GM12878 (cell line): ENCODE measurements around the gene AUNIP. TPM values are rescaled to one million over a fixed set of nuclear protein-coding genes. Genes with fewer than 3 reads are reported as not detected.

Source experiments
- ATAC-seq: fragments of 200-7000 bp; cut with Tn5 transposase; 3 replicates; pipeline ENCODE4 v1.9.1; 2020; ENCODE audit warnings: mild to moderate bottlenecking, moderate library complexity
- BruUV-seq: library from RNA; stranded (reverse); fragments of 400-500 nt; replicated peaks from 2 replicates; lab custom pipeline; 2021; lab: Mats Ljungman, UMichigan
- CTCF ChIA-PET: fragments of 300-600 bp; sonication (Branson Sonifier 250); formaldehyde crosslinking; extraction: SDS; loops from one replicate; lab custom pipeline; 2021; ENCODE audit warnings: inconsistent platforms; lab: Yijun Ruan, JAX
- POLR2A ChIA-PET: fragments of 350-600 bp; formaldehyde crosslinking; extraction: SDS; loops from one replicate; lab custom pipeline; 2021; ENCODE audit warnings: inconsistent platforms; lab: Charles Lee
- RAD21 ChIA-PET: fragments of 300-600 bp; sonication (Branson Sonifier 250); formaldehyde crosslinking; loops from one replicate; lab custom pipeline; 2023; ENCODE audit warnings: antibody characterized with exemption; ENCODE audit not compliant: unreplicated experiment; lab: Charles Lee
- SMC1A ChIA-PET: fragments of 300-600 bp; sonication (Branson Sonifier 250); formaldehyde crosslinking; loops from one replicate; lab custom pipeline; 2023; ENCODE audit not compliant: unreplicated experiment, uncharacterized antibody; lab: Charles Lee
- DNase-seq: peaks from one replicate; pipeline ENCODE4 v3.0.0-alpha.2; 2011; ENCODE audit warnings: low read depth, low spot score
- FAIRE-seq: peaks from 3 replicates; lab custom pipeline; 2011; peaks lifted over from hg19 to GRCh38; lab: Jason Lieb, UNC
- H2AFZ ChIP-seq: 2 replicates; pipeline ENCODE4 v1.6.0; 2011; ENCODE audit warnings: low read depth, low read length, control low read depth; ENCODE audit not compliant: control insufficient read depth
- H3K27ac ChIP-seq: 2 replicates; pipeline ENCODE4 v1.5.1; 2011; ENCODE audit warnings: control low read depth; ENCODE audit not compliant: control insufficient read depth, insufficient read depth
- H3K27me3 ChIP-seq, 2 experiments: replicated peaks in 1 of 2; 2 replicates each; pipeline versions ENCODE4 v1.6.0 to v1.6.1; 2011; ENCODE audit warnings: low read length in 1 of 2; ENCODE audit not compliant: control insufficient read depth in 2 of 2, insufficient read depth in 2 of 2
- H3K36me3 ChIP-seq, 2 experiments: 2 replicates each; pipeline ENCODE4 v1.5.1; 2011; ENCODE audit warnings: low read length in 1 of 2; ENCODE audit not compliant: control insufficient read depth in 2 of 2, insufficient read depth in 2 of 2
- H3K4me1 ChIP-seq: 2 replicates; pipeline ENCODE4 v1.6.1; 2011; ENCODE audit warnings: mild to moderate bottlenecking, low read length, moderate library complexity, mixed read lengths; ENCODE audit not compliant: control insufficient read depth, insufficient read depth
- H3K4me2 ChIP-seq: 2 replicates; pipeline ENCODE4 v1.6.0; 2011; ENCODE audit warnings: control low read depth; ENCODE audit not compliant: control insufficient read depth, insufficient read depth
- H3K4me3 ChIP-seq: fragments of 200-600 bp; sonication (generic); 2 replicates; pipeline ENCODE4 v1.5.1; 2016
- H3K79me2 ChIP-seq: 2 replicates; pipeline ENCODE4 v1.6.0; 2011; ENCODE audit warnings: low read length; ENCODE audit not compliant: control insufficient read depth, insufficient read depth
- H3K9ac ChIP-seq: 2 replicates; pipeline ENCODE4 v1.8.0; 2011; ENCODE audit warnings: low read length, control low read depth, mixed read lengths; ENCODE audit not compliant: control insufficient read depth, insufficient read depth
- H3K9me3 ChIP-seq: replicated peaks from 3 replicates; pipeline ENCODE4 v1.5.1; 2011; ENCODE audit warnings: mild to moderate bottlenecking, low read length; ENCODE audit not compliant: control insufficient read depth, insufficient read depth
- H4K20me1 ChIP-seq: 2 replicates; pipeline ENCODE4 v1.6.0; 2011; ENCODE audit not compliant: control insufficient read depth, insufficient read depth
- CEBPB ChIP-seq, 2 experiments: fragments of 150-350 bp in 1 of 2; IDR thresholded peaks; 2 replicates each; pipeline ENCODE4 v1.6.1; 2012 to 2014; ENCODE audit warnings: low read depth in 2 of 2, low read length in 2 of 2, borderline replicate concordance in 1 of 2, inconsistent platforms in 1 of 2
- CREM ChIP-seq: IDR thresholded peaks from 2 replicates; pipeline ENCODE4 v1.6.1; 2014; ENCODE audit warnings: antibody characterized with exemption, low read depth
- HDAC2 ChIP-seq: fragments of 200-600 bp; sonication (generic); IDR thresholded peaks from 2 replicates; pipeline ENCODE4 v1.6.1; 2017
- IKZF1 ChIP-seq: fragments of 450-650 bp; conservative IDR thresholded peaks from 2 replicates; pipeline ENCODE4 v1.6.1; 2017; ENCODE audit warnings: antibody characterized with exemption, mild to moderate bottlenecking
- NFIC ChIP-seq: IDR thresholded peaks from 2 replicates; pipeline ENCODE4 v1.6.1; 2012; ENCODE audit warnings: low read depth, mild to moderate bottlenecking, inconsistent platforms, low read length, moderate library complexity
- RB1 ChIP-seq: fragments of 450-650 bp; formaldehyde crosslinking; IDR thresholded peaks from 2 replicates; pipeline ENCODE4 v1.6.1; 2017; ENCODE audit warnings: mild to moderate bottlenecking, borderline replicate concordance
- RUNX3 ChIP-seq: IDR thresholded peaks from 2 replicates; pipeline ENCODE4 v1.6.1; 2012; ENCODE audit warnings: low read length, inconsistent platforms
- SIX5 ChIP-seq: IDR thresholded peaks from 2 replicates; pipeline ENCODE4 v1.6.1; 2011; ENCODE audit warnings: mild to moderate bottlenecking, low read depth, low read length, moderate library complexity; ENCODE audit not compliant: severe bottlenecking
- SRF ChIP-seq, 2 experiments: IDR thresholded peaks; 2 replicates each; pipeline ENCODE4 v1.6.1; 2011; ENCODE audit warnings: low read depth in 2 of 2, low read length in 2 of 2, mild to moderate bottlenecking in 1 of 2, moderate library complexity in 1 of 2
- TCF12 ChIP-seq: IDR thresholded peaks from 2 replicates; pipeline ENCODE4 v1.6.1; 2011; ENCODE audit warnings: low read depth, mild to moderate bottlenecking, low read length
- USF2 ChIP-seq: IDR thresholded peaks from 2 replicates; pipeline ENCODE4 v1.6.1; 2011; ENCODE audit warnings: low read depth, low read length, improper control_type of control experiment, borderline replicate concordance
- WGBS: methylation state at CpG from one replicate; pipeline ENCODE4 v1.1.6; 2016; ENCODE audit warnings: low lambda C conversion rate; ENCODE audit not compliant: insufficient replicate concordance, insufficient coverage; ENCODE audit errors: missing lambda C conversion rate; 5-methylcytosine and 5-hydroxymethylcytosine counted together
- in situ Hi-C: fragments of 300-500 bp; cut with MboI; formaldehyde crosslinking; loops from 9 replicates; pipeline ENCODE4 v1.14.3; 2018; ENCODE audit warnings: mixed read lengths
- intact Hi-C: fragments of 100-400 bp; cut with micrococcal nuclease; formaldehyde crosslinking; loops from one replicate; pipeline ENCODE4 v1.14.2; 2022; ENCODE audit not compliant: unreplicated experiment
- polyA plus RNA-seq, 11 experiments: library from polyadenylated mRNA; depleted of rRNA in 4 of 11; unstranded in 6 of 11; stranded (reverse) in 5 of 11; fragments of >200 nt; fragmentation: Nextera tagmentation in 4 of 11; fragmentation: Illumina TruSeq in 1 of 11; extraction: Ambion mirVana in 4 of 11; extraction: Trizol in 1 of 11; gene quantifications; 1 replicate in 1 of 11; 2 replicates in 10 of 11; pipeline versions ENCODE4 v1.2.1 to v1.2.3, GENCODE V29; 2011 to 2016; ENCODE audit warnings: inconsistent platforms in 2 of 11, missing spikeins in 2 of 11, low read depth in 1 of 11
- total RNA-seq, 4 experiments: library from RNA; depleted of rRNA in 3 of 4; stranded (reverse); fragments of >200 nt in 3 of 4; fragmentation: Illumina TruSeq in 1 of 4; extraction: Trizol in 1 of 4; gene quantifications; 2 replicates each; pipeline versions ENCODE4 v1.2.1 to v1.2.3, GENCODE V29; 2013 to 2021
- TF ChIP-seq, protein P1 (sequence below): IDR thresholded peaks from 2 replicates; pipeline ENCODE4 v1.6.1; 2012; ENCODE audit warnings: improper control_type of control experiment, low read depth, low read length; ENCODE audit not compliant: insufficient replicate concordance

Gene AUNIP
- total and polyA plus RNA-seq, 10 of the 15 experiments (the other 5 are each of a cell fraction or from before 2014, with no cell fraction given): 3.9 to 20.0 (median 12.7) TPM

GRCh38 chr1:25848531-25848930 is 10.7 kb downstream of the AUNIP start:
- no peak overlapping the region for H3K4me3 ChIP-seq
- no TSS peak for BruUV-seq
- ChIA-PET POLR2A (interaction anchor here (0.6 to 1.1 kb wide), 3 partner anchors 20 to 1474 kb away, joined by 3 to 5 read pairs (median 4); no protein-coding TSS in a partner anchor), RAD21 (no interaction called here), CTCF (interaction anchor here (1.7 kb wide), 1 partner anchor 47 kb away, joined by 6 read pairs; no protein-coding TSS in a partner anchor), SMC1A (interaction anchor here (0.9 kb wide), 1 partner anchor 28 kb away, joined by 4 read pairs; no protein-coding TSS in a partner anchor)
- ATAC-seq (no peak), DNase-seq (no peak), FAIRE-seq (no peak)
- TF ChIP-seq RUNX3: no peak
- in situ Hi-C loops: no loop called here
- 94% methylated on average over 1 of the region's 1 CpG for WGBS
- no peak overlapping the region for H3K9ac ChIP-seq
- no peak overlapping the region for H3K4me2 ChIP-seq
- no peaks in the 10 kb centered on the region for H3K36me3 ChIP-seq
- intact Hi-C loops: no loop called here
- peaks cover 8% of the 10 kb centered on the region; the same call in 1 of the 2 replicates for H3K4me1 ChIP-seq
- H3K27ac ChIP-seq: no peak overlapping the region
- H2AFZ ChIP-seq: no peak overlapping the region
- H4K20me1 ChIP-seq: no peaks in the 10 kb centered on the region
- peaks cover under 1% of the 10 kb centered on the region for H3K79me2 ChIP-seq
- H3K27me3 ChIP-seq: no peaks in the 10 kb centered on the region
- no peaks in the 10 kb centered on the region for H3K9me3 ChIP-seq

GRCh38 chr1:25847929-25848328 is 11.3 kb downstream of the AUNIP start:
- Histone ChIP-seq H3K27me3 (no peaks in the 10 kb centered on the region), H2AFZ (no peak overlapping the region), H3K36me3 (no peaks in the 10 kb centered on the region)
- POLR2A ChIA-PET: interaction anchor here (0.6 to 1.1 kb wide), 4 partner anchors 19 to 399 kb away, joined by 3 to 5 read pairs (median 4); partner anchors contain the start of gene CEP85
- TF ChIP-seq CEBPB (IDR thresholded peaks at IDR 0.05; ENCODE audit: borderline replicate concordance in 1 of 2, low read depth in 2 of 2, low read length in 2 of 2): no peak
- TF ChIP-seq NFIC: no peak
- no peak for TF ChIP-seq TCF12
- TF ChIP-seq CREM: no peak
- no peak for TF ChIP-seq SRF (IDR thresholded peaks at IDR 0.05; ENCODE audit: low read depth in 2 of 2, low read length in 2 of 2)
- TF ChIP-seq SIX5: no peak
- no peak for TF ChIP-seq IKZF1
- no peak for TF ChIP-seq RB1
- TF ChIP-seq, protein P1, sequence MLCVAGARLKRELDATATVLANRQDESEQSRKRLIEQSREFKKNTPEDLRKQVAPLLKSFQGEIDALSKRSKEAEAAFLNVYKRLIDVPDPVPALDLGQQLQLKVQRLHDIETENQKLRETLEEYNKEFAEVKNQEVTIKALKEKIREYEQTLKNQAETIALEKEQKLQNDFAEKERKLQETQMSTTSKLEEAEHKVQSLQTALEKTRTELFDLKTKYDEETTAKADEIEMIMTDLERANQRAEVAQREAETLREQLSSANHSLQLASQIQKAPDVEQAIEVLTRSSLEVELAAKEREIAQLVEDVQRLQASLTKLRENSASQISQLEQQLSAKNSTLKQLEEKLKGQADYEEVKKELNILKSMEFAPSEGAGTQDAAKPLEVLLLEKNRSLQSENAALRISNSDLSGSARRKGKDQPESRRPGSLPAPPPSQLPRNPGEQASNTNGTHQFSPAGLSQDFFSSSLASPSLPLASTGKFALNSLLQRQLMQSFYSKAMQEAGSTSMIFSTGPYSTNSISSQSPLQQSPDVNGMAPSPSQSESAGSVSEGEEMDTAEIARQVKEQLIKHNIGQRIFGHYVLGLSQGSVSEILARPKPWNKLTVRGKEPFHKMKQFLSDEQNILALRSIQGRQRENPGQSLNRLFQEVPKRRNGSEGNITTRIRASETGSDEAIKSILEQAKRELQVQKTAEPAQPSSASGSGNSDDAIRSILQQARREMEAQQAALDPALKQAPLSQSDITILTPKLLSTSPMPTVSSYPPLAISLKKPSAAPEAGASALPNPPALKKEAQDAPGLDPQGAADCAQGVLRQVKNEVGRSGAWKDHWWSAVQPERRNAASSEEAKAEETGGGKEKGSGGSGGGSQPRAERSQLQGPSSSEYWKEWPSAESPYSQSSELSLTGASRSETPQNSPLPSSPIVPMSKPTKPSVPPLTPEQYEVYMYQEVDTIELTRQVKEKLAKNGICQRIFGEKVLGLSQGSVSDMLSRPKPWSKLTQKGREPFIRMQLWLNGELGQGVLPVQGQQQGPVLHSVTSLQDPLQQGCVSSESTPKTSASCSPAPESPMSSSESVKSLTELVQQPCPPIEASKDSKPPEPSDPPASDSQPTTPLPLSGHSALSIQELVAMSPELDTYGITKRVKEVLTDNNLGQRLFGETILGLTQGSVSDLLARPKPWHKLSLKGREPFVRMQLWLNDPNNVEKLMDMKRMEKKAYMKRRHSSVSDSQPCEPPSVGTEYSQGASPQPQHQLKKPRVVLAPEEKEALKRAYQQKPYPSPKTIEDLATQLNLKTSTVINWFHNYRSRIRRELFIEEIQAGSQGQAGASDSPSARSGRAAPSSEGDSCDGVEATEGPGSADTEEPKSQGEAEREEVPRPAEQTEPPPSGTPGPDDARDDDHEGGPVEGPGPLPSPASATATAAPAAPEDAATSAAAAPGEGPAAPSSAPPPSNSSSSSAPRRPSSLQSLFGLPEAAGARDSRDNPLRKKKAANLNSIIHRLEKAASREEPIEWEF: no peak
- TF ChIP-seq HDAC2: no peak
- no peak for TF ChIP-seq USF2
- TF ChIP-seq, all 136 proteins: peak for 0
- ChIA-PET RAD21 (no interaction called here), SMC1A (no interaction called here), CTCF (interaction anchor here (1.7 kb wide), 1 partner anchor 47 kb away, joined by 6 read pairs; no protein-coding TSS in a partner anchor)
- H3K4me1 ChIP-seq: peaks cover 8% of the 10 kb centered on the region; the same call in 1 of the 2 replicates
- DNase-seq (no peak), ATAC-seq (no peak), FAIRE-seq (no peak)
- in situ Hi-C loops: no loop called here
- H3K27ac ChIP-seq: no peak overlapping the region
- H4K20me1 ChIP-seq: no peaks in the 10 kb centered on the region
- no peak overlapping the region for H3K9ac ChIP-seq
- no peaks in the 10 kb centered on the region for H3K9me3 ChIP-seq
- WGBS: 72% methylated on average over 4 of the region's 4 CpGs
- intact Hi-C loops: no loop called here
- H3K4me3 ChIP-seq: no peak overlapping the region
- H3K79me2 ChIP-seq: peaks cover 2% of the 10 kb centered on the region
- no peak overlapping the region for H3K4me2 ChIP-seq
- BruUV-seq: no TSS peak
